ENCODE data around the gene KCNN4.

DNA sequence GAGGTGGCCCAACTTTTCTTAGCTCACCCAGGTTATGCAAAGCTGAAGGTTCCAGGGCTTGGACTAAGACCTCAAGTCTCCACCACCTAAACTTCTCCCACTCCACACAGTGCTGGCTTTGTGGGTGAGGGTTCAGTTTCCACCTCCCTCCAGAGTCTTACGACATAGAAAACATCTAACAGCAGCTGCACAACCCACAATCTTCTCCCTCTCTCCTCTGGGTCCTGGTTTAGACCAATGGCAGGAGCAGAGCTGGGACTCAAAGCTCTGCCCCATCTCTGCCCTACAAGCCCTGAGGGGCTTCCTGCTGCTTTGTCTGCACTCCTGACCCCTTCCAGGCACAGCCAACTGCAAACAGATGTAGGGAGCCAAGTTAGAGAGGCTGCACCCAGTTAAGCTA lies 48.9 kb downstream of the KCNN4 start:
- TF ChIP-seq, protein P1, sequence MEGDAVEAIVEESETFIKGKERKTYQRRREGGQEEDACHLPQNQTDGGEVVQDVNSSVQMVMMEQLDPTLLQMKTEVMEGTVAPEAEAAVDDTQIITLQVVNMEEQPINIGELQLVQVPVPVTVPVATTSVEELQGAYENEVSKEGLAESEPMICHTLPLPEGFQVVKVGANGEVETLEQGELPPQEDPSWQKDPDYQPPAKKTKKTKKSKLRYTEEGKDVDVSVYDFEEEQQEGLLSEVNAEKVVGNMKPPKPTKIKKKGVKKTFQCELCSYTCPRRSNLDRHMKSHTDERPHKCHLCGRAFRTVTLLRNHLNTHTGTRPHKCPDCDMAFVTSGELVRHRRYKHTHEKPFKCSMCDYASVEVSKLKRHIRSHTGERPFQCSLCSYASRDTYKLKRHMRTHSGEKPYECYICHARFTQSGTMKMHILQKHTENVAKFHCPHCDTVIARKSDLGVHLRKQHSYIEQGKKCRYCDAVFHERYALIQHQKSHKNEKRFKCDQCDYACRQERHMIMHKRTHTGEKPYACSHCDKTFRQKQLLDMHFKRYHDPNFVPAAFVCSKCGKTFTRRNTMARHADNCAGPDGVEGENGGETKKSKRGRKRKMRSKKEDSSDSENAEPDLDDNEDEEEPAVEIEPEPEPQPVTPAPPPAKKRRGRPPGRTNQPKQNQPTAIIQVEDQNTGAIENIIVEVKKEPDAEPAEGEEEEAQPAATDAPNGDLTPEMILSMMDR (IDR thresholded peaks at IDR 0.05; ENCODE audit: poor library complexity, severe bottlenecking), result no peak
- TF ChIP-seq EP300 (conservative IDR thresholded peaks at IDR 0.05; ENCODE audit: poor library complexity, severe bottlenecking) (no peak), TAF1 (IDR thresholded peaks at IDR 0.05; ENCODE audit: low read depth) (no peak), SMC3 (conservative IDR thresholded peaks at IDR 0.05; ENCODE audit: poor library complexity) (no peak), POLR2AphosphoS5 (IDR thresholded peaks at IDR 0.05) (no peak)
- TF ChIP-seq, protein P2, sequence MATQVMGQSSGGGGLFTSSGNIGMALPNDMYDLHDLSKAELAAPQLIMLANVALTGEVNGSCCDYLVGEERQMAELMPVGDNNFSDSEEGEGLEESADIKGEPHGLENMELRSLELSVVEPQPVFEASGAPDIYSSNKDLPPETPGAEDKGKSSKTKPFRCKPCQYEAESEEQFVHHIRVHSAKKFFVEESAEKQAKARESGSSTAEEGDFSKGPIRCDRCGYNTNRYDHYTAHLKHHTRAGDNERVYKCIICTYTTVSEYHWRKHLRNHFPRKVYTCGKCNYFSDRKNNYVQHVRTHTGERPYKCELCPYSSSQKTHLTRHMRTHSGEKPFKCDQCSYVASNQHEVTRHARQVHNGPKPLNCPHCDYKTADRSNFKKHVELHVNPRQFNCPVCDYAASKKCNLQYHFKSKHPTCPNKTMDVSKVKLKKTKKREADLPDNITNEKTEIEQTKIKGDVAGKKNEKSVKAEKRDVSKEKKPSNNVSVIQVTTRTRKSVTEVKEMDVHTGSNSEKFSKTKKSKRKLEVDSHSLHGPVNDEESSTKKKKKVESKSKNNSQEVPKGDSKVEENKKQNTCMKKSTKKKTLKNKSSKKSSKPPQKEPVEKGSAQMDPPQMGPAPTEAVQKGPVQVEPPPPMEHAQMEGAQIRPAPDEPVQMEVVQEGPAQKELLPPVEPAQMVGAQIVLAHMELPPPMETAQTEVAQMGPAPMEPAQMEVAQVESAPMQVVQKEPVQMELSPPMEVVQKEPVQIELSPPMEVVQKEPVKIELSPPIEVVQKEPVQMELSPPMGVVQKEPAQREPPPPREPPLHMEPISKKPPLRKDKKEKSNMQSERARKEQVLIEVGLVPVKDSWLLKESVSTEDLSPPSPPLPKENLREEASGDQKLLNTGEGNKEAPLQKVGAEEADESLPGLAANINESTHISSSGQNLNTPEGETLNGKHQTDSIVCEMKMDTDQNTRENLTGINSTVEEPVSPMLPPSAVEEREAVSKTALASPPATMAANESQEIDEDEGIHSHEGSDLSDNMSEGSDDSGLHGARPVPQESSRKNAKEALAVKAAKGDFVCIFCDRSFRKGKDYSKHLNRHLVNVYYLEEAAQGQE (IDR thresholded peaks at IDR 0.05; ENCODE audit: borderline replicate concordance), result no peak

Measured in neural cell (in vitro differentiated cells).